H1 (cell line): ENCODE data around the gene BCL2L11. TPM values are rescaled to one million over a fixed set of nuclear protein-coding genes. Genes with fewer than 3 reads are reported as not detected.

Source experiments
- CBX5 ChIP-seq: fragments of 300-800, 300-1000 bp; sonication (generic); IDR thresholded peaks from 2 replicates; pipeline ENCODE4 v1.7.1; 2016; ENCODE audit warnings: antibody characterized with exemption, low read length, low read depth
- CREB1 ChIP-seq: IDR thresholded peaks from 2 replicates; pipeline ENCODE4 v1.6.1; 2012; ENCODE audit warnings: inconsistent platforms
- KDM1A ChIP-seq: fragments of 200-600, 300-600 bp; sonication (generic); IDR thresholded peaks from 2 replicates; pipeline ENCODE4 v1.7.1; 2016; ENCODE audit warnings: mild to moderate bottlenecking, low read length, borderline replicate concordance
- KDM5A ChIP-seq: fragments of 200-600 bp; IDR thresholded peaks from 2 replicates; pipeline ENCODE4 v1.7.1; 2012; ENCODE audit warnings: mild to moderate bottlenecking, low read length, inconsistent platforms, mixed read lengths
- NANOG ChIP-seq: IDR thresholded peaks from 2 replicates; pipeline ENCODE4 v1.6.1; 2011; ENCODE audit warnings: low read length, low read depth, mild to moderate bottlenecking, inconsistent platforms; ENCODE audit not compliant: insufficient read depth, poor library complexity, severe bottlenecking
- SIN3A ChIP-seq, 2 experiments: IDR thresholded peaks in 1 of 2; conservative IDR thresholded peaks in 1 of 2; 2 replicates each; pipeline ENCODE4 v1.6.1; 2011 to 2012; ENCODE audit warnings: low read length in 2 of 2, improper control_type of control experiment in 1 of 2, low read depth in 1 of 2, mild to moderate bottlenecking in 1 of 2
- polyA plus RNA-seq, 7 experiments: library from polyadenylated mRNA; depleted of rRNA in 3 of 7; stranded (reverse) in 5 of 7; unstranded in 2 of 7; fragments of >200 nt in 5 of 7; fragments of 200-250 nt in 2 of 7; gene quantifications; 1 replicate in 5 of 7; 2 replicates in 1 of 7; 4 replicates in 1 of 7; pipeline versions ENCODE4 v1.2.1 to v1.2.3, GENCODE V29; 2011 to 2013; ENCODE audit warnings: missing spikeins in 2 of 7, mixed read lengths in 2 of 7
- total RNA-seq: library from RNA; stranded (reverse); fragmentation: NEBNext Ultra II Directional; extraction: Animal tissue kit (Norgen Biotek cat#: 25700); gene quantifications from 2 replicates; pipeline ENCODE4 v1.2.1, GENCODE V29; 2021
- TF ChIP-seq, protein P1 (sequence below): IDR thresholded peaks from 2 replicates; pipeline ENCODE4 v1.6.1; 2011; ENCODE audit warnings: low read length, improper control_type of control experiment

The BCL2L11 gene
- total and polyA plus RNA-seq, 2 of the 8 experiments (the other 6 are each of a cell fraction or from before 2014, with no cell fraction given): 7.5 to 22.9 TPM

DNA sequence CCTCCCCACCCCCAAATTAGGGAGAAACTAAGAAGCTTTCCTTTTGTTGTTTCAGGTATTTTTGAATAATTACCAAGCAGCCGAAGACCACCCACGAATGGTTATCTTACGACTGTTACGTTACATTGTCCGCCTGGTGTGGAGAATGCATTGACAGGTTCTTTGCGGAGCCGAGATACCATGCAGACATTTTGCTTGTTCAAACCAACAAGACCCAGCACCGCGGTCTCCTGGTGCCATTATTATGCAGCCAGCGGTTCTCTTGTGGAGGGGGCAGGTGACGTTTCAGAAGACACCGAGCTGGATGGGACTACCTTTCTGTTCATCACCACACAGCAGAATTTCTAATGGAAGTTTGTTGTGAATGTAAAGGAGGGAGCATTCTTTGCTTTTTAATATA lies 43.4 kb downstream of the BCL2L11 start (continued):
- TF ChIP-seq SIN3A (conservative IDR thresholded peaks at IDR 0.05 in 1 of 2, IDR thresholded peaks at IDR 0.05 in 1 of 2; ENCODE audit: low read depth in 1 of 2, low read length in 2 of 2) (0 out of 4 replicates have a peak, but pooled peaks of 1 of the 2 experiments have one; percentile 40), CBX5 (no peak), CREB1 (no peak), KDM1A (no peak), KDM5A (no peak), NANOG (no peak)
- TF ChIP-seq, protein P1, sequence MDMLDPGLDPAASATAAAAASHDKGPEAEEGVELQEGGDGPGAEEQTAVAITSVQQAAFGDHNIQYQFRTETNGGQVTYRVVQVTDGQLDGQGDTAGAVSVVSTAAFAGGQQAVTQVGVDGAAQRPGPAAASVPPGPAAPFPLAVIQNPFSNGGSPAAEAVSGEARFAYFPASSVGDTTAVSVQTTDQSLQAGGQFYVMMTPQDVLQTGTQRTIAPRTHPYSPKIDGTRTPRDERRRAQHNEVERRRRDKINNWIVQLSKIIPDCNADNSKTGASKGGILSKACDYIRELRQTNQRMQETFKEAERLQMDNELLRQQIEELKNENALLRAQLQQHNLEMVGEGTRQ: no peak
- TF ChIP-seq, all 59 proteins: peak for 4
